D341Med (cell line): ENCODE measurements around the gene ZNF423.

Experiments used
- DNase-seq: peaks from one replicate; pipeline ENCODE4 v3.0.0; 2012; ENCODE audit warnings: low spot score

ZNF423 gene

GRCh38 chr16:49662569-49662968 lies 193.3 kb downstream of the ZNF423 start:
- no peak for DNase-seq

GRCh38 chr16:49661465-49662187 lies 194.3 kb downstream of the ZNF423 start:
- DNase-seq = no peak

- no peak for DNase-seq
Measured at GRCh38 chr16:49660626-49661025, 195.3 kb downstream of the ZNF423 start.

GRCh38 chr16:49659356-49659755 lies 196.6 kb downstream of the ZNF423 start:
- DNase-seq = no peak

GRCh38 chr16:49658531-49658930 lies 197.4 kb downstream of the ZNF423 start:
- no peak for DNase-seq

GRCh38 chr16:49657736-49658465 lies 198.0 kb downstream of the ZNF423 start:
- DNase-seq = no peak

GRCh38 chr16:49654425-49654824 lies 201.5 kb downstream of the ZNF423 start:
- DNase-seq = no peak

- no peak for DNase-seq
Measured at GRCh38 chr16:49653577-49653976, 202.3 kb downstream of the ZNF423 start.

GRCh38 chr16:49653173-49653570 lies 202.7 kb downstream of the ZNF423 start:
- DNase-seq = no peak

- no peak for DNase-seq
Measured at GRCh38 chr16:49652456-49653172, 203.3 kb downstream of the ZNF423 start.

GRCh38 chr16:49651996-49652395 lies 203.9 kb downstream of the ZNF423 start:
- no peak for DNase-seq

GRCh38 chr16:49651226-49651625 lies 204.7 kb downstream of the ZNF423 start:
- no peak for DNase-seq

- no peak for DNase-seq
Measured at GRCh38 chr16:49650603-49651002, 205.3 kb downstream of the ZNF423 start.

- DNase-seq = no peak
Measured at GRCh38 chr16:49649013-49649765, 206.7 kb downstream of the ZNF423 start.

GRCh38 chr16:49647673-49648072 lies 208.2 kb downstream of the ZNF423 start:
- no peak for DNase-seq

- no peak for DNase-seq
Measured at GRCh38 chr16:49645263-49645662, 210.6 kb downstream of the ZNF423 start.

GRCh38 chr16:49644145-49644463 lies 211.8 kb downstream of the ZNF423 start:
- DNase-seq = no peak

- no peak for DNase-seq
Measured at GRCh38 chr16:49643429-49644144, 212.3 kb downstream of the ZNF423 start.

- DNase-seq = no peak
Measured at GRCh38 chr16:49641250-49641649, 214.7 kb downstream of the ZNF423 start.

- no peak for DNase-seq
Measured at GRCh38 chr16:49640581-49640980, 215.3 kb downstream of the ZNF423 start.

- no peak for DNase-seq
Measured at GRCh38 chr16:49639739-49640431, 216.0 kb downstream of the ZNF423 start.
